SK-N-SH treated with all-trans-retinoic acid at 6 μM for 48 hours (cell line): ENCODE data around the gene DYNC1H1.

Source experiments
- ATAC-seq: fragments of 200-7000 bp; cut with Tn5 transposase; 3 replicates; pipeline ENCODE4 v1.9.1; 2020; ENCODE audit warnings: mild to moderate bottlenecking, moderate library complexity
- ARNTL ChIP-seq: fragments of 450-650 bp; formaldehyde crosslinking; IDR thresholded peaks from 2 replicates; pipeline ENCODE4 v1.5.0; 2020; ENCODE audit warnings: low read depth, mild to moderate bottlenecking, moderate library complexity, borderline replicate concordance
- BACH2 ChIP-seq: fragments of 250-450 bp; sonication (Bioruptor Pico); IDR thresholded peaks from 2 replicates; pipeline ENCODE4 v1.9.0; 2021; ENCODE audit warnings: mild to moderate bottlenecking, borderline replicate concordance
- CSDC2 ChIP-seq: fragments of 250-450 bp; sonication (Bioruptor Pico); IDR thresholded peaks from 2 replicates; pipeline ENCODE4 v1.5.0; 2020; ENCODE audit warnings: mild to moderate bottlenecking, moderate library complexity
- ESRRG ChIP-seq: fragments of 250-450 bp; sonication (Bioruptor Pico); IDR thresholded peaks from 2 replicates; pipeline ENCODE4 v1.6.1; 2021; ENCODE audit warnings: mild to moderate bottlenecking
- GLIS3 ChIP-seq: fragments of 250-450 bp; sonication (Bioruptor Pico); IDR thresholded peaks from 2 replicates; pipeline ENCODE4 v1.5.0; 2020; ENCODE audit warnings: mild to moderate bottlenecking, moderate library complexity
- ISL1 ChIP-seq: fragments of 250-450 bp; sonication (Bioruptor Pico); IDR thresholded peaks from 2 replicates; pipeline ENCODE4 v2.1.2; 2022; ENCODE audit warnings: mild to moderate bottlenecking, moderate library complexity
- OSR1 ChIP-seq: fragments of 250-450 bp; sonication (Bioruptor Pico); IDR thresholded peaks from 2 replicates; pipeline ENCODE4 v1.8.0; 2022; ENCODE audit warnings: moderate library complexity, mild to moderate bottlenecking, inconsistent platforms
- POU6F1 ChIP-seq: fragments of 250-450 bp; sonication (Bioruptor Pico); IDR thresholded peaks from 2 replicates; pipeline ENCODE4 v1.8.0; 2021; ENCODE audit warnings: low read depth, mild to moderate bottlenecking, moderate library complexity, borderline replicate concordance
- PPARA ChIP-seq: fragments of 250-450 bp; sonication (Bioruptor Pico); IDR thresholded peaks from 2 replicates; pipeline ENCODE4 v1.5.0; 2020; ENCODE audit warnings: mild to moderate bottlenecking, borderline replicate concordance
- RARB ChIP-seq: fragments of 250-450 bp; sonication (Bioruptor Pico); IDR thresholded peaks from 2 replicates; pipeline ENCODE4 v1.8.0; 2021; ENCODE audit warnings: mild to moderate bottlenecking, moderate library complexity
- SNAI2 ChIP-seq: fragments of 250-450 bp; sonication (Bioruptor Pico); IDR thresholded peaks from 2 replicates; pipeline ENCODE4 v1.5.0; 2020; ENCODE audit warnings: mild to moderate bottlenecking, moderate library complexity
- TCF4 ChIP-seq: fragments of 250-450 bp; sonication (Bioruptor Pico); IDR thresholded peaks from 2 replicates; pipeline ENCODE4 v1.8.0; 2021; ENCODE audit warnings: mild to moderate bottlenecking, moderate library complexity, borderline replicate concordance
- TOX ChIP-seq: fragments of 250-450 bp; sonication (Bioruptor Pico); IDR thresholded peaks from 2 replicates; pipeline ENCODE4 v1.8.0; 2021; ENCODE audit warnings: mild to moderate bottlenecking, moderate library complexity, borderline replicate concordance
- ZC3H10 ChIP-seq: fragments of 250-450 bp; sonication (Bioruptor Pico); IDR thresholded peaks from 2 replicates; pipeline ENCODE4 v1.5.1; 2021; ENCODE audit warnings: mild to moderate bottlenecking, moderate library complexity
- ZFP3 ChIP-seq: fragments of 250-450 bp; sonication (Bioruptor Pico); IDR thresholded peaks from 2 replicates; pipeline ENCODE4 v1.5.0; 2020; ENCODE audit warnings: mild to moderate bottlenecking, moderate library complexity
- ZNF565 ChIP-seq: fragments of 450-650 bp; formaldehyde crosslinking; conservative IDR thresholded peaks from 2 replicates; pipeline ENCODE4 v1.5.0; 2020; ENCODE audit warnings: low read depth, mild to moderate bottlenecking, moderate library complexity
- ZNF70 ChIP-seq: fragments of 450-650 bp; formaldehyde crosslinking; IDR thresholded peaks from 2 replicates; pipeline ENCODE4 v1.5.0; 2020; ENCODE audit warnings: mild to moderate bottlenecking, moderate library complexity
- ZNF8 ChIP-seq: fragments of 450-650 bp; formaldehyde crosslinking; IDR thresholded peaks from 2 replicates; pipeline ENCODE4 v1.5.0; 2020; ENCODE audit warnings: mild to moderate bottlenecking, moderate library complexity
- TF ChIP-seq, protein P1 (sequence below): fragments of 250-450 bp; sonication (Bioruptor Pico); IDR thresholded peaks from 2 replicates; pipeline ENCODE4 v1.5.0; 2020; ENCODE audit warnings: mild to moderate bottlenecking, moderate library complexity
- TF ChIP-seq, protein P2 (sequence below): fragments of 250-450 bp; sonication (Bioruptor Pico); IDR thresholded peaks from 2 replicates; pipeline ENCODE4 v1.5.1; 2020; ENCODE audit warnings: low read depth, mild to moderate bottlenecking, moderate library complexity

DYNC1H1 gene

DNA sequence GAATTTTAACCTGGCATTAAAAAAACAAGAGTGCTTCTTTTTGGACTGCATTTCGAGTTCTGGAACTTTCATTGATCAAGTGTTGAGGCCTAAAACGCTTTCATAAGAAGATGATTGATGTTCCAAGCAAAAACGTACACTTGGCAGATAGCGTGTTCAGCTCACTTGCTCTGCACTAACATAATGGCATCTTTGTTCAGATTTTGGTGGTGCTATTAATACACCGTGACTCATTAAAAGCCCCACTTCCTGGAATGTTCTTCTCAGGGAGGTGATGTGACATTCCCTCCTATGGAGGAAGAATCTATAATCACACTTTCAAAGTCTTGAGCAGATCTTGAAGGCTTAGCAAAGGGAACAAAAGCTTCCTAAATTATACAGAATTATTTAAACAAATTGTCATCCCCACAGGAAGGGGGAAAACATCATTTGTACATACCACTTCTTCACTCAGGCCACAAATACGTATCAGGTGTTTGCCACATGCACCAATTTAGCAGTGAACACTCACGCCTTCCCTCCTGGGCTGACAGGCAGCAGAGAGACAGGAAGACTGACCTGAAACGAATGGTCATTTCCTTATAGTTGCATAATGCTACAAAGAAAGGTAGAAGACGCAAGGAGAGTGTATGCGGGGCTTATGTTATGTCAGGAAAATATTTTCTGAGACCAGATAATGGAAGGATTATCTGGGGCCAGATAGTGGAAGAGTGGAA, 107.1 kb downstream of the DYNC1H1 start:
- TF ChIP-seq CSDC2 (CRISPR knock-in tag) (no peak), OSR1 (CRISPR knock-in tag) (no peak), ISL1 (peak; percentile 43; the same call in 1 of the 2 replicates), ZNF8 (no peak), PPARA (CRISPR knock-in tag) (no peak), ZNF565 (CRISPR knock-in tag) (no peak), BACH2 (CRISPR knock-in tag) (no peak)
- ATAC-seq, result peak; percentile 84

DNA sequence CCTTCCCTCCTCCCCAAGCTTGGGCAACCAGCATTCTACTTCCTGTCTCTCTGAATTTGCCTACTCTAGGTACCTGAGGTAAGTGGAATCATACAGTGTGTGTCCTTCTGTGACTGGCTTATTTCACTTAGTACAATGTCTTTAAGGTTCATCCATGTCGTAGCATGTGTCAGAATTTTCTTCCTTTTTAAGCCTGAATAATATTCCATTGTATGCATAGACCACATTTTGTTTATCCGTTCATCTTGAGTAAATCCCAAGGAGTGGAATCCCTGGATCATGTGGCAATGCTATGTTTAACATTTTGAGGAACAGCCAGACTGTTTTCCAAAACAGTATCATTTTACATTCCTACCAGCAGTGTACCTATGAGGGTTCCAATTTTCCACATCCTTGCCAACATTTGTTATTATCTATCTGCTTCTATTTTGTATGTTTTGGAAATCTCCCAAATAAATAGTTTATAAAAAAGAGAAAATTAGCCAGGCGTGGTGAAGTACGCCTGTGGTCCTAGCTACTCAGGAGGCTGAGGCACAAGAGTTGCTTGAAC, 110.1 kb downstream of the DYNC1H1 start:
- no peak for ATAC-seq
- TF ChIP-seq TCF4 (CRISPR knock-in tag) (no peak), CSDC2 (CRISPR knock-in tag) (no peak), ARNTL (no peak), ZC3H10 (CRISPR knock-in tag) (no peak), ZNF70 (CRISPR knock-in tag) (no peak)
- TF ChIP-seq, protein P1, sequence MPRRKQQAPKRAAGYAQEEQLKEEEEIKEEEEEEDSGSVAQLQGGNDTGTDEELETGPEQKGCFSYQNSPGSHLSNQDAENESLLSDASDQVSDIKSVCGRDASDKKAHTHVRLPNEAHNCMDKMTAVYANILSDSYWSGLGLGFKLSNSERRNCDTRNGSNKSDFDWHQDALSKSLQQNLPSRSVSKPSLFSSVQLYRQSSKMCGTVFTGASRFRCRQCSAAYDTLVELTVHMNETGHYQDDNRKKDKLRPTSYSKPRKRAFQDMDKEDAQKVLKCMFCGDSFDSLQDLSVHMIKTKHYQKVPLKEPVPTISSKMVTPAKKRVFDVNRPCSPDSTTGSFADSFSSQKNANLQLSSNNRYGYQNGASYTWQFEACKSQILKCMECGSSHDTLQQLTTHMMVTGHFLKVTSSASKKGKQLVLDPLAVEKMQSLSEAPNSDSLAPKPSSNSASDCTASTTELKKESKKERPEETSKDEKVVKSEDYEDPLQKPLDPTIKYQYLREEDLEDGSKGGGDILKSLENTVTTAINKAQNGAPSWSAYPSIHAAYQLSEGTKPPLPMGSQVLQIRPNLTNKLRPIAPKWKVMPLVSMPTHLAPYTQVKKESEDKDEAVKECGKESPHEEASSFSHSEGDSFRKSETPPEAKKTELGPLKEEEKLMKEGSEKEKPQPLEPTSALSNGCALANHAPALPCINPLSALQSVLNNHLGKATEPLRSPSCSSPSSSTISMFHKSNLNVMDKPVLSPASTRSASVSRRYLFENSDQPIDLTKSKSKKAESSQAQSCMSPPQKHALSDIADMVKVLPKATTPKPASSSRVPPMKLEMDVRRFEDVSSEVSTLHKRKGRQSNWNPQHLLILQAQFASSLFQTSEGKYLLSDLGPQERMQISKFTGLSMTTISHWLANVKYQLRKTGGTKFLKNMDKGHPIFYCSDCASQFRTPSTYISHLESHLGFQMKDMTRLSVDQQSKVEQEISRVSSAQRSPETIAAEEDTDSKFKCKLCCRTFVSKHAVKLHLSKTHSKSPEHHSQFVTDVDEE (CRISPR knock-in tag), result no peak

- ATAC-seq, result no peak
- TF ChIP-seq ZNF70 (CRISPR knock-in tag) (no peak), BACH2 (CRISPR knock-in tag) (no peak), ISL1 (no peak), ZC3H10 (CRISPR knock-in tag) (no peak), GLIS3 (CRISPR knock-in tag) (no peak), SNAI2 (CRISPR knock-in tag) (no peak), ZFP3 (no peak), POU6F1 (CRISPR knock-in tag) (no peak), ESRRG (no peak), ZNF565 (CRISPR knock-in tag) (no peak), TOX (no peak), CSDC2 (CRISPR knock-in tag) (no peak), TCF4 (CRISPR knock-in tag) (no peak), ARNTL (no peak), RARB (CRISPR knock-in tag) (no peak), ZNF8 (no peak)
- TF ChIP-seq, protein P1 (CRISPR knock-in tag), result no peak
- TF ChIP-seq, protein P2, sequence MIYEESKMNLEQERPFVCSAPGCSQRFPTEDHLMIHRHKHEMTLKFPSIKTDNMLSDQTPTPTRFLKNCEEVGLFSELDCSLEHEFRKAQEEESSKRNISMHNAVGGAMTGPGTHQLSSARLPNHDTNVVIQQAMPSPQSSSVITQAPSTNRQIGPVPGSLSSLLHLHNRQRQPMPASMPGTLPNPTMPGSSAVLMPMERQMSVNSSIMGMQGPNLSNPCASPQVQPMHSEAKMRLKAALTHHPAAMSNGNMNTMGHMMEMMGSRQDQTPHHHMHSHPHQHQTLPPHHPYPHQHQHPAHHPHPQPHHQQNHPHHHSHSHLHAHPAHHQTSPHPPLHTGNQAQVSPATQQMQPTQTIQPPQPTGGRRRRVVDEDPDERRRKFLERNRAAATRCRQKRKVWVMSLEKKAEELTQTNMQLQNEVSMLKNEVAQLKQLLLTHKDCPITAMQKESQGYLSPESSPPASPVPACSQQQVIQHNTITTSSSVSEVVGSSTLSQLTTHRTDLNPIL, result no peak
Measured at GRCh38 chr14:102075155-102075554, 110.8 kb downstream of the DYNC1H1 start.

- ATAC-seq, result peak; percentile 22
- no peak for TF ChIP-seq BACH2 (CRISPR knock-in tag)
Measured at GRCh38 chr14:102077382-102077709, 113.0 kb downstream of the DYNC1H1 start.

DNA sequence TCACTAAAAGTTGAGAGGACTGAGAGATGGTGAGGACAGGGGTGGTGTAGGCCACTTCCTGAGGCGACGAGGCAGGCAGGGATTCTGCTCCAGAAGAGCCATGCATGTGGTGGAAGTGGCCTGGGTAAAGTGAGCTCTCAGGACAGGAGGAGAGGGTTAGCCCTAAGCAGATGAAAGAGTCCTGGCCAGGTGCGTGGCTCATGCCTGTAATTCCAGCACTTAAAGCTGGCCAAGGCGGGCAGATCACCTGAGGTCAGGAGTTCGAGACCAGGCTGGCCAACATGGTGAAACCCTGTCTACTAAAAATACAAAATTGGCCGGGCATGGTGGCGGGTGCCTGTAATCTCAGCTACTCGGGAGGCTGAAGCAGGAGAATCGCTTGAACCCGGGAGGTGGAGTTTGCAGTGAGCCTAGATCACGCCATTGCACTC, 114.0 kb downstream of the DYNC1H1 start:
- ATAC-seq, result peak; percentile 11; the same call in 1 of the 3 replicates
